AG09319 (cell line): ENCODE results near the gene CTAGE1.
"Not testable (repeated sequence)": the region's sequence is repeated elsewhere in the genome, so short reads cannot be mapped to it uniquely, and the experiment has no call there.

Experiments used
- DNase-seq: peaks from one replicate; pipeline ENCODE4 v3.0.0-alpha.2; 2010; ENCODE audit warnings: low read depth; ENCODE audit errors: extremely low read depth
- CTCF ChIP-seq: IDR thresholded peaks from 2 replicates; pipeline ENCODE4 v1.5.1; 2011; ENCODE audit warnings: low read depth, mild to moderate bottlenecking, inconsistent platforms, low read length, moderate library complexity

The CTAGE1 gene

GRCh38 chr18:22456116-22456480 lies 38.4 kb upstream of the CTAGE1 start:
- TF ChIP-seq CTCF = no peak
- no peak for DNase-seq

- no peak for TF ChIP-seq CTCF
- DNase-seq = no peak
These were observed 37.9 kb upstream of the CTAGE1 start for GRCh38 chr18:22455425-22456115.

GRCh38 chr18:22453315-22453714 lies 35.6 kb upstream of the CTAGE1 start:
- no peak for TF ChIP-seq CTCF

GRCh38 chr18:22452226-22452668 lies 34.5 kb upstream of the CTAGE1 start:
- no peak for DNase-seq
- TF ChIP-seq CTCF = no peak

More at GRCh38 chr18:22453315-22453714, 35.6 kb upstream of the CTAGE1 start:
- no peak for DNase-seq

GRCh38 chr18:22451796-22452195 lies 34.1 kb upstream of the CTAGE1 start:
- TF ChIP-seq CTCF = no peak

GRCh38 chr18:22450766-22451165 lies 33.1 kb upstream of the CTAGE1 start:
- not testable (repeated sequence) for DNase-seq

More at GRCh38 chr18:22451796-22452195, 34.1 kb upstream of the CTAGE1 start:
- DNase-seq = no peak

GRCh38 chr18:22450318-22450717 lies 32.6 kb upstream of the CTAGE1 start:
- not testable (repeated sequence) for DNase-seq

GRCh38 chr18:22449753-22450152 lies 32.0 kb upstream of the CTAGE1 start:
- not testable (repeated sequence) for DNase-seq

GRCh38 chr18:22448238-22448637 lies 30.5 kb upstream of the CTAGE1 start:
- no peak for DNase-seq
- TF ChIP-seq CTCF = no peak
